GM21737 (cell line): ENCODE data around the gene CDX2.

Experiments
- ATAC-seq: cut with Tn5 transposase; IDR thresholded peaks from one replicate; pipeline ENCODE4 v1.9.1; 2021; ENCODE audit warnings: mild to moderate bottlenecking, moderate library complexity; ENCODE audit not compliant: unreplicated experiment

CDX2 gene

GRCh38 chr13:27979001-27979643 is 10.0 kb upstream of the CDX2 start:
- no peak for ATAC-seq

- no peak for ATAC-seq
Observed at GRCh38 chr13:27978301-27978968, 9.3 kb upstream of the CDX2 start.

GRCh38 chr13:27977476-27978300 is 8.6 kb upstream of the CDX2 start:
- no peak for ATAC-seq

- ATAC-seq = no peak
Observed at GRCh38 chr13:27976362-27977091, 7.4 kb upstream of the CDX2 start.

- no peak for ATAC-seq
Observed at GRCh38 chr13:27975564-27976361, 6.6 kb upstream of the CDX2 start.

GRCh38 chr13:27973961-27974662 is 5.0 kb upstream of the CDX2 start:
- no peak for ATAC-seq

- no peak for ATAC-seq
Observed at GRCh38 chr13:27973291-27973690, 4.2 kb upstream of the CDX2 start.

GRCh38 chr13:27972478-27972820 is 3.3 kb upstream of the CDX2 start:
- ATAC-seq = no peak

- no peak for ATAC-seq
Observed at GRCh38 chr13:27971776-27972477, 2.8 kb upstream of the CDX2 start.

DNA sequence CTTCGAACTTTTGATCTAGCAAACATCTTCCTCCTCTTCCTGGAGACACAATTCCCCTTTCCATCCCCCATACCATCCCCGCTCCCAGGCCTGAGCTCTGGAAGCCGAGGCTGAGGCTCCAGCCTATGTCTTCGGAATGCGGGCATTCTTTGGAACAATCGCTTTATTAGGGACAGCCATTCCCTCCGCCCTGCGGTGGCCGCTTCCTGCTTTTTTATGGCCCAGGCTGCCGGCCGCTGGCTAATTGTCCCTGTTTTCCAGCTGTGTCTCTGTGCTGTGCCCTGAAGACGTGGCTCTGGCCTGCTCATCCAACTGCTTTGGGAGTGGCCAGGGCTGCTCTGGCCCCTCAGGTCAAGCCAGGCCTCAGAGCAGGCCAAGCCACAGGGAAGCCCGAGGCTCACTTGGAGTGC is 2.1 kb upstream of the CDX2 start:
- no peak for ATAC-seq

DNA sequence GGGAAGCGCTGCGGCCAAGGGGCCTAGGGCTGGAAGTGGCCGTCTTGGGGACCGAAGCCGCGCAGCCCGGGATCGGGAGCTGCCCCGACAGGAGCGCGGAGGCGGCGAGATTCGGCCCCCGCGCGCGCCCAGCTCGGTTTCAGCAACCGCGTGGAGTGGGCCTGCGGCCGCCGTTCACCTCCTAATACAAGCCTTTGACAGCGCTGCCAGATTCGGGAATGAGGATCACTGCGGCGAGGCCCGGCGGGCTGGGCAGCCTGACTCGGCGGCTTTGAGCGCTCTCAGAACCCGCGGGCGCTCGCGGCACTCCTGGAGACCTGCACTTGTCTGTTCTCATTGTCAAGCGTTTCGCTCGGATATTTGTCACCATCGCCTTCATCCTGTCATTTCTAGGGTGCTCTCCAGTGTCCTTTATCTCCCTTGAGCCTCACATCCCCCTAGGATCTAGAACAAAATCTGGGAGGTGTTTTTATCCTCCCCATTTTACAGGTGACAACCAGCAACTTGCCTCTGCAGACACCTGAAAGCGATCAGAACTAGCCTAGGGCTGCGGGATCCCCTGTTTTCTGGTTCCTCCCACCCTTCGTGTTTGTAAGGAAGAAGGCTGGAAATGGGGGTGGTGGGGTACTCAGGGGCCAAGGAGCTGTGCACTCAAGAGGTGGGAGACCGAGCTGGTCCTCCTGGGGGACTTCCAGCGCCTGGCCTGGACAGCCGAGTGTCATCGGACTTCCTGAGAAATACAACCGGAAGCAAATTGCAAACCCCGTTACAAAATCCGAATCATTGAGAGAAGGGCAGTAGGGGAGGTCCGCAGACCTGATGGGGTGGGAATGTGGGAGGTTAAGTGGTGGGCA is 1.5 kb upstream of the CDX2 start:
- no peak for ATAC-seq

DNA sequence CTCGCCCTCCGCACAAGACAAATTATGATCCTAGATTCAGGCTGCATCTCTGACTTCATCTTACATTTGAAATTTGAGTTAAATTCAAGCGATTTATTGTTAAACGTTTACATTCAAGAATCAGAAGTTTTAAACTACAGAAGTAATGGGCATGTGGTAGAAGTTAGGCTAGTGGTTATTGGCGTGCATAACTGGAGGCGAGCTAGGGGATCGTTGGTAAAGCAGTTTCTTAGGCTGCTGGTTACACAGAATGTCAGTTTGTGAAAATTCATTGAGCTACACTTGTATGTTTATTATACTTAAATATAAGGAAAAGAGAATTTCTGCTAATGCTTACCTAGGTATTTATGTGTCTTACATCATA is 733 bp upstream of the CDX2 start:
- ATAC-seq = no peak

DNA sequence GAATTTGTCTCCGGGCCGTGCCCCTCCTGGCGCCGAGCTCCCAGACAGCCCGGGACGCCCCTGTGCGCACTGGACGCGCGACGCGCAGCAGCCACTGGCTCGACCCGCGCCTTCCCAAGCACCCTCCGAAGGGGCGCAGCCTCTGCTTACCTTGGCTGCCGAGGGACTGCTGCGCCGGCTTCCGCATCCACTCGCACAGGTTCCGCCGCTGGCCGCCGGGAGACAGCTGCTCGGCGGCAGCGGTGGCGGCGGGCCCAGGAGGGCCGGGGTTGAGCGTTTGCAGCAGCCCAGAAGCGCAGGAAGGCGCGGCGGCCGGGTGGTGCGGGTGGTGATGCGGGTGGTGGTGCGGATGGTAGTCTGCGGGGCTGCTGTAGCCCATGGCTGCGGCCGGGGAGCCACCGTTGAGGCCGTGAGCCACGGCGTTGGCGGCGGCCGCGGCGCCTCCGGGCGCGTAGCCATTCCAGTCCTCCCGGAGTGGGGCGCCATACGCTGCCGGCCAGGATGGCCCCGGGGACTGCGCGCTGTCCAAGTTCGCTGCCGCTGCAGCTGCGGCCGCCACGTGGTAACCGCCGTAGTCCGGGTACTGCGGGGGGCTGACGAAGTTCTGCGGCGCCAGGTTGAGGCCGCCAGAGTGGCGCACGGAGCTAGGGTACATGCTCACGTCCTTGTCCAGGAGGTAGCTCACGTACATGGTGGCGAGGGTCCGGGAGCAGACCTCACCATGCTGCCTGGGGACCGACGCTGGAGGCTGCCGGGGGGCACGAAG is 616 bp downstream of the CDX2 start:
- no peak for ATAC-seq

DNA sequence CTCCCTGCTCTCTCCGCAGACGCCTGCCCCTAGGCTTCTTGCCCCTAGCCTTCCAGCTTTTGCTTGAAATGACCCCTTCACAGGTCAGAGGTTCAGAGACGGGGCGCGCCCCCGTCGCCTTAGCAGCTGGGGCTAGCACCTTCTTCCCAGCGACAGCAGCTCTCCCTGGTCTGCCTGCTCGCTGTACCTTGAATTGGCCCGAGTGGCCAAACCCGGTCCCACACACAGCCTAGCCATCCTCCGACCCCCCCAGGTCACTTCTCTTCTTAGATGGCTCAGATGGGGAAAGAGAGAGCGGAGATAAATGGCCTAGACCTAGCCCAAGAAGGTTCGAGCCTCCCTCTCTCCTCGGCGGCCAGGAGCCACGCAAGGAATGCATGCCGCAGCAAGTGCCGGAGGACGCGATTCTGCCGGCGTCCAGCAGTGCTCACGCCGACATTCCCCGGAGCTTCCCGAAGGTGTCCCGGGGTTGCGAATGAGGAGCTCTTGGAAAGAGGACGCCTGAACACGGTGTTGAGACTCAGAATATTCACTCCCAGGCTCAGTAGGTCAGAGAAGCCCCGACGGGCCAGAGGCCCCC is 1.3 kb downstream of the CDX2 start:
- ATAC-seq = no peak

- no peak for ATAC-seq
Observed at GRCh38 chr13:27967203-27967735, 1.8 kb downstream of the CDX2 start.

GRCh38 chr13:27966641-27967202 is 2.4 kb downstream of the CDX2 start:
- ATAC-seq = no peak
